HepG2 (cell line): ENCODE measurements around the gene KIF1B. TPM values are rescaled to one million over a fixed set of nuclear protein-coding genes. Genes with fewer than 3 reads are reported as not detected.

Experiments used
- AFF4 ChIP-seq: sonication (generic); formaldehyde crosslinking; IDR thresholded peaks from 2 replicates; pipeline ENCODE4 v1.4.0; 2020; ENCODE audit warnings: missing genetic modification reagents
- HOXA9 ChIP-seq: sonication (generic); formaldehyde crosslinking; IDR thresholded peaks from 2 replicates; pipeline ENCODE4 v1.8.1; 2022; ENCODE audit warnings: missing genetic modification reagents, mild to moderate bottlenecking, moderate library complexity, borderline replicate concordance
- IRF2 ChIP-seq: IDR thresholded peaks from 2 replicates; pipeline ENCODE4 v1.6.1; 2018; ENCODE audit warnings: missing genetic modification reagents, missing compliant biosample characterization
- KIAA2018 ChIP-seq: sonication (generic); formaldehyde crosslinking; IDR thresholded peaks from 2 replicates; pipeline ENCODE4 v1.5.0; 2020; ENCODE audit warnings: mild to moderate bottlenecking, missing genetic modification reagents, borderline replicate concordance
- RBM39 ChIP-seq: fragments of 200-400 bp; formaldehyde crosslinking; IDR thresholded peaks from one replicate; pipeline ENCODE4 v1.6.1; 2018; ENCODE audit warnings: antibody characterized with exemption, mild to moderate bottlenecking, low read depth, low read length; ENCODE audit not compliant: poor library complexity, severe bottlenecking
- ZBTB20 ChIP-seq: sonication (generic); formaldehyde crosslinking; IDR thresholded peaks from 2 replicates; pipeline ENCODE4 v1.8.1; 2023; ENCODE audit warnings: missing genetic modification reagents, low read depth, mild to moderate bottlenecking, borderline replicate concordance
- ZNF318 ChIP-seq: sonication (generic); formaldehyde crosslinking; IDR thresholded peaks from 2 replicates; pipeline ENCODE4 v1.4.0; 2020; ENCODE audit warnings: mild to moderate bottlenecking, missing genetic modification reagents
- ZNF44 ChIP-seq: sonication (generic); formaldehyde crosslinking; IDR thresholded peaks from 2 replicates; pipeline ENCODE4 v1.5.1; 2020; ENCODE audit warnings: mild to moderate bottlenecking, missing genetic modification reagents
- ZNF563 ChIP-seq: sonication (generic); formaldehyde crosslinking; IDR thresholded peaks from 2 replicates; pipeline ENCODE4 v1.8.0; 2022; ENCODE audit warnings: mild to moderate bottlenecking, moderate library complexity, missing genetic modification reagents
- polyA plus RNA-seq, 8 experiments: library from polyadenylated mRNA; depleted of rRNA in 3 of 8; stranded (reverse) in 7 of 8; unstranded in 1 of 8; fragments of >200 nt; fragmentation: Illumina TruSeq in 4 of 8; extraction: Trizol in 4 of 8; gene quantifications; 2 replicates each; pipeline versions ENCODE4 v1.2.1 to v1.2.3, GENCODE V29; 2011 to 2016; ENCODE audit warnings: low read depth in 4 of 8, missing spikeins in 1 of 8, mixed read lengths in 1 of 8; ENCODE audit not compliant: insufficient read depth in 1 of 8
- total RNA-seq, 5 experiments: library from RNA; depleted of rRNA; stranded (reverse); fragments of >200 nt; fragmentation: Illumina TruSeq; extraction: Trizol; gene quantifications; 2 replicates each; pipeline ENCODE4 v1.2.3, GENCODE V29; 2016; ENCODE audit warnings: low read depth in 1 of 5

Gene KIF1B
- total and polyA plus RNA-seq, 2 of the 13 experiments (the other 11 are each of a cell fraction or from before 2014, with no cell fraction given), result 26.7 to 32.5 TPM

GRCh38 chr1:10361515-10361914 is 151.1 kb downstream of the KIF1B start (continued):
- TF ChIP-seq ZNF318 (CRISPR knock-in tag), result no peak
- TF ChIP-seq ZBTB20 (CRISPR knock-in tag), result no peak
- TF ChIP-seq RBM39, result no peak
- no peak for TF ChIP-seq AFF4 (CRISPR knock-in tag)
- no peak for TF ChIP-seq IRF2
- no peak for TF ChIP-seq ZNF563
- TF ChIP-seq KIAA2018, result no peak
- TF ChIP-seq HOXA9 (CRISPR knock-in tag), result no peak
- TF ChIP-seq ZNF44, result no peak
